Left lobe of liver (tissue), 2 donors: Measurements from ENCODE around the gene PICK1. TPM values are rescaled to one million over a fixed set of nuclear protein-coding genes. Genes with fewer than 3 reads are reported as not detected.
"Not testable (repeated sequence)": the region's sequence is repeated elsewhere in the genome, so short reads cannot be mapped to it uniquely, and the experiment has no call there.

Source experiments
- ATAC-seq: fragments of 200-7000 bp; cut with Tn5 transposase; one replicate; pipeline ENCODE4 v1.9.1; 2020; ENCODE audit warnings: mild to moderate bottlenecking, moderate library complexity
- DNase-seq: peaks from one replicate; pipeline ENCODE4 v3.0.0-alpha.2; 2020; ENCODE audit warnings: low spot score
- total RNA-seq: library from RNA; stranded (reverse); gene quantifications from one replicate; pipeline ENCODE4 v1.2.1, GENCODE V29; 2021
- donor health status: DM: no; HTN: no; CAD: no; lungs with moderate emphysema.
- donor health status: DM: no; HTN: yes; CAD: no.

Gene PICK1
- total RNA-seq, 1 donor from 2014 or later, result 16.8 TPM

DNA sequence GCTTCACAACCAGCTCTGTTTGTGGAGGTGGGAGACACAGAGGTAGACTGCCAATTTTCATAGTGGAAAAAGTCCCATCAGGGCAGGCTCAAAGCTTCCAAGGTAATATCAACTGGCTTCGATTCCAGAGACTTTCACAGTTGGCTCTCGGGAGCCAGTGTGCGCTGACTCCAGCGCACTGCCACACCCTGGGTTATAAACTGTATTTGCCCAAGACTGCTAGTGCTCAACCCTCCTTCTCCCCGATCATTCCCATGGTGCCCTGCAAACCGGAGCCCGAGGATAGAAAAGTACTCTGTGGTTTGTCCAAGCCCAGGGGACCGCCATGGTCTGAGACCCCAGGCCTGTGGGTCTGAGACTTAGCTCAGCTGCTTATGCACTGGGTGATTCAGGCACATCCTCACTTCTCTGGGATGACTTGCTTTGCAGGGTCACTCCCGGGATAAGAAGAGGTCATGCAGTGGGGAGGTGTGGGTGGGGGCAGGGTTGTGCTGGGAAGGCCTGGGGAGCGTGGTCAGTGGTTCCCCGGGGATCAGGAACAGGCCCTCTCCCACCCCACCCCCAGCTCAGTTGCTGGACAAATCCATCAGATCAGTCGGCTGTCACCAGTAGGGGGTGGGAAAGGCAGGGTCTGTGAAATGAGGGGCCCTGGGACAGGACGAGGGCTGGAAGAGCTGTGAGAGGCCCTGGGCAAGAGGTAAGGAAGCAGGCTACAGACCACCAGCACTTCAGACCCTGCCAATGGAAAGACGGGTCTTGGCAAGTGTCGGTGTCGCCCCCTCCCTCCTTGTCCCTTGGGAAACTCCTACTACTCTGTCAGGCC lies 26.7 kb upstream of the PICK1 start:
- DNase-seq (no peak), ATAC-seq (no peak)

GRCh38 chr22:38031491-38031890 lies 25.7 kb upstream of the PICK1 start:
- no peak for DNase-seq
- ATAC-seq, result no peak

GRCh38 chr22:38032681-38033521 lies 24.3 kb upstream of the PICK1 start:
- no peak for DNase-seq

DNA sequence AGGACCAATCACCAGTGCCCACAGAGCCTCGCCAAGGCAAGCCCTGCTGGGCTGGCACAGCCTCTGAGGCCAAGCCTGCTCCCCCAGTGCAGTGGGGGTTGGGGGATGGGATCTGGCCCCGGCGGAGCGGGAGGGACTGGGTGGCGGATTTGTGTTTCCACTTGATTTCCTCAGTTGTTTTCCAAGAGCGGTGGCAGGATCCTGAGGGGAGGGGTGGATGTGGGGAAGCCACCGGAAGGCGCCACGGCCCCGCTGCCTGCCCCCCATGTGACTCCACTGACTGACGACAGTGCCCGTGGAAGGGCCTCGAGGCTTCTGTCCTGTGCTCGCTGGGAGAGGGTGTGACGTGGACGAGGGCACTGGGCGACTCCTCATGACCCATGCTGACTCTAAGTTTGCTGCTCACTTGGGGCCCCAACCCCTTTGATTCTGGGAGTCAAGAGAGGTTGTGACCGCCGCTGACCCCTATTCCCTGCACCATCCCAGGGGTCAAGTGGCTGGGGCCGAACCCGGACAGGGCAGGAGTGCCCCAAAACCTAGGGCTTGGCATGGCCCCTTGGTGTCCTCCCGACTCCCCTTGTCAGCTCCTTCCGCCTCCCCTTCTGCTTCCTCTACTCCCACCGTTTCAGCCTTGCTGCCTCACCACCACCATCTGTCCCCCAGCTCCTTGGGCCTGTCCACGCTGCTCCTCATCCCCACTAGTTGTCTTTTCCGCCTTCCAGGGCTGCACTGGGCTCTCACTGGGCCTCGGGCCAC lies 23.5 kb upstream of the PICK1 start:
- DNase-seq (no peak), ATAC-seq (peak; percentile 24)

More at GRCh38 chr22:38032681-38033521, 24.3 kb upstream of the PICK1 start:
- peak; percentile 8 for ATAC-seq

DNA sequence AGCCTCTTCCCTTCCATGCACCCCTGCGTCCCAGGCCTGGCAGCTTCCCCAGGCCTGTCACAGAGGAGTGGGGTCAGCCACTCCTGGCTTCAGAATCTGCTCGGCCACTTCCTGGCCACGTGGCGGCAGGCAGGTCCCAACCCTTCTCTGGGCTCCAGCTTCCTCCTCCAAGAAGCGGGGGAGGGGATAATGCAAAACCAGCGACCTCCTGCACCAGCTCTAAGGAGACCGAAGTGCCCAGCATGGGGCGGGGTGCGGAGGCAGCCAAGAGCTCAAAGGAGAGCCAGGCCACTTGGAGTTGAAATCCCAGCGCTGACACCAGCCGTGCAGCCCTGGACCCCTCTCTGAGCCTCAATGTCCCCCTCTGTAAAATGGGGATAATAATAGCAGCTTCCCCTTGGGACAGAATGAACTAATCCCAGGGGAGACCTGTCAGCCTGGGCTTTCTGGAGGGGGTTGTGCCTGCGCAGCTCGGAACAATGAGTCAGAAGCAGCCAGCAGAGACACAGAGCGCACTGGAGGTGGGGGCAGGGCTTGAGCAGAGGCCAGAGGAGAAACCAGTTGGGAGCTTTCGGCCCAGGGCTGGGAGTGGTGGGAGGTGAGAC lies 22.8 kb upstream of the PICK1 start:
- peak; percentile 61 for DNase-seq

DNA sequence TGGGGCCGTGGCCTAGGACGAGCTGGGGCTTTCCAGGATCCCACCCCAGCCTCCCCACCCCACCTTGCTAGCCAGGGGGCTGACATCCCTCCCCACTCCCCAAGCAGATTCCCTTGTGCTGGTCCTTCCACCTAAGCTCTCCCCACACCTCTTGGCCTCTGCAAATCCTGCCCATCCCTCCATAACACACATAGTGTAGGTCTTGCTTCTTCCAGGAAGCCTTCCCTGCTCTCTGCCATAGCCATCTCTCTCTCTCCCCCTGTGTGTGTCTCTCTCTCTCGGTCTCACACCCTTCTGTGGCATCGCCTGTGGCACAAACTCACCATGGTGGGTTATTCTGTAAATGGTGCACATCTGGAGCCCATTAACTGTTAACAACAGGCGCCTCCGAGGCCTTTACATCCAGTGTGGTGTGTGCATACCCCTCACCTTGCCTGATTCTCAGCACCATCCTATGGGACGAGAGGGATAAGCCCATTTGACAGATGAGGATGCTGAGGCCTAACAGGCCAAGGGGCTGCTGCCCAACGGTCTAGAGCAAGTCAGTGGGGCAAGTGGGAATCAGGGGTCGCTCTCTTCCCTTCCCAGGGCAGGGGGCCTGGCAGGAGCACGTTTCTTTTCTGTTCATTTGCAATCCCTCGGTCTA lies 22.2 kb upstream of the PICK1 start:
- ATAC-seq (no peak), DNase-seq (no peak)

More for the DNA sequence above, 22.8 kb upstream of the PICK1 start:
- ATAC-seq, result peak; percentile 71

DNA sequence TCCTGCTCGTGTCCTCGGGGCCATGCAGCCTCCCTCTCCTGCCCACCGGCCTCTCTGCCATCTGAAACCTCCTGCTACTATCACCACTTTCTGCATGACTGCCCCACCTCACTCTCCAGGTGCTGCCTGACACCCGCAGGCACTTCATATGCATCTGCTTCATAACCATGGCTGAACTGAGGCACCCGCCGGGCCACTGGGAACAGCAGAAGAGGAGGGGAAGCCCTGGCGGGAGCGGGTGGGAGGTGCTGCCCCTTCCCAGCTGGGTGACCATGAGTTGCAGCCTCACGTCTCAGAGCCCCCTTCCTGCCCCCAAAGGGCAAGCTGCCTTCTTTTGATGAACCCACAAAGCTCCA lies 21.7 kb upstream of the PICK1 start:
- DNase-seq, result no peak

GRCh38 chr22:38036392-38037062 lies 20.7 kb upstream of the PICK1 start:
- no peak for DNase-seq
- no peak for ATAC-seq

More for the DNA sequence above, 21.7 kb upstream of the PICK1 start:
- no peak for ATAC-seq

GRCh38 chr22:38037367-38038150 lies 19.6 kb upstream of the PICK1 start:
- not testable (repeated sequence) for ATAC-seq, DNase-seq

- ATAC-seq (no peak), DNase-seq (no peak)
Observed at GRCh38 chr22:38038426-38038825, 18.8 kb upstream of the PICK1 start.

DNA sequence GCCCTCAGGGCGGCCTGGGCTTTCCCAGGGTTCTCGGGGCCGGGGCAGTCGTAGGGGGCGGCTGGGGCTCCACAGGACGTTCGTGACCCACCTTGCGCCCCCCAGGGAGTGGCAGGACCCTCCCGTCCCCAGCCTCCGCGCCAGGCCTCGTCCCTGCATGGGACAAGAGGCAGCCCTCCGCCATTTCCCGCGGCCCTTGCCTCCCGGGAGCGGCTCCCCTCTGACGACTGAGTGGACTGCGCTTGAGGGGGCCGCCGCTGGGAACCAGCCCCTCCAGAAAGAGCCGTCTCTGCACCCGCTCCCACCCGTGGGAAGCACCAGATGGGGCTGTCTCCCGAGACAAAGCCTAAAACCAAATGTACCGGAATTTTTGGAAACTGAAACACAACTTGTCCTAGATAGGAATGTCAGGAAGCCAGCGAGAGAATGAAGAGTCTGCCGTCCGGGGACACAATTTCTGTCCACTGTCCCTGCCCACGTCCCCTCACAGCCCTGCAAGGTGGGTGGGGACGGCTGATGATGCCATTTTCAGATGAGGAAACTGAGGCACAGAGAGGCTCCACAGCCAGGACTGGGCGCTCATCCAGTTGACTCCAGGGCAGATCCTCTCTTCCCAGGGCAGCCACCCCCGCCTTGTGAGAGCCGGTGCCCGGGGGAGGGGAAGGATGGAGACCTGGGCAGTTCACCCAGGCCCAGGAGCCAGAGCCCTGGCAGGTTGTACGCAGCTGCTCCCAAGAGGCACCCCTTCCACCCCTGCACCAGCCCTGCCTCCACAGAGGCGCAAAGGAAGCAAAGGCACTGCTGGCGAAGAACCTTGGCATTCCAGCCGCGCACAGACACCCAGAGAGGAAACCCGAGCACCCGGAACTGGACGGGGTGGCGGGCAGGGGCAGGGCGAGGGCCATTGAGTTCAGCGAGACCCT lies 18.1 kb upstream of the PICK1 start:
- ATAC-seq, result no peak
- no peak for DNase-seq

DNA sequence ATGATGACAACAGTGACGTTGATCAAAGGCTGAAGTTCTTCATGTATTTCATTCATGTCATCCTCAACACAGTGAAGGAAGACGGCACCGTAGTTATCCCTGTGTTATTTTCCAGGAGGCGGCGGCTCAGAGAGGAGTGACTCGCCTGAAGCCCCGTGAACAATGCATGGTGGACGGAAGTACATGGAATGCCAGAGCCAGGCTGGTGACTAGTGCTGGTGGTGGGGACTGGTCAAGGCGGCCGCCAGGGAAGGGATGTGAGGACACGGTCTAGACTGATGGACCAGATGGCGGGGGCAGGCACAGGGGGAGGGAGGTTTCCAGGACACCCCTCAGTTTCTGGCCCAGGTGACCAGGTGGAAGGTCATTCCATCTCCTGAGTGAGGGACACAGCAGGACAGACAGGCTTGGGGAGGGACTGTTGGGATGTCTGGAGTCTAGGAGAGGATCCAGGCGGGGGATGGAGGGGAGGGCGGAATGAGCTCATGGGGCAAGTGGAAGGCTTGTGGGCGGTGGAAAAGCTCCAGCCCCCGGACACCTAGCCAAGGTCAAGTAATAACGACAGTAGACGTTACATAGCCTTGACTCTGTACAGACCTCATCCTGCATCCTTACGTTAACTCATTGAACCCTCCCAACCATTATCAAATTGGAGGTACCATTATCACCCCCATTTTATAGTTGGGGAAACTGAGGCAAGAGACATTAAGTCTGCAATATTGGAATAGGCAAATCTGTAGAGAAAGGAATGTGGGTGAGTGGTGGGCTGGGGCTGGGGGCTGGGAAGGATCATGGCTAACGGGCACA lies 16.0 kb upstream of the PICK1 start:
- DNase-seq, result no peak
- no peak for ATAC-seq

- DNase-seq (no peak), ATAC-seq (peak; percentile 43)
Observed at GRCh38 chr22:38041760-38042487, 15.3 kb upstream of the PICK1 start.

DNA sequence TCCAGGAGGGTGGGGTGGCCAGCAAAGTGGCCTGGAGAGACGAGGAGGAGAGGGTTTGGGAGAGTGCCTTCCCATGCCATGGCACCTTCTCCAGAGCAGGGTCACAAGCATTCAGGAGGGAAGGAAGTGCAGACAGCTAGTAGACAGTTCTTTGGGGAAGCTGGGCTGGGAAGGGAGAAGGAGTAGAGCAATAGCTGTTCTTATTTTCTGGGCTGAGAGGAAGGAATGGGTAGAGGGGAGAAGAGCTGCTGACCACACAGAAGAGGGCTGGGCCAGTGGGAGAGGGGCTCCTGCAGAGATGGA lies 14.8 kb upstream of the PICK1 start:
- no peak for DNase-seq
- no peak for ATAC-seq

DNA sequence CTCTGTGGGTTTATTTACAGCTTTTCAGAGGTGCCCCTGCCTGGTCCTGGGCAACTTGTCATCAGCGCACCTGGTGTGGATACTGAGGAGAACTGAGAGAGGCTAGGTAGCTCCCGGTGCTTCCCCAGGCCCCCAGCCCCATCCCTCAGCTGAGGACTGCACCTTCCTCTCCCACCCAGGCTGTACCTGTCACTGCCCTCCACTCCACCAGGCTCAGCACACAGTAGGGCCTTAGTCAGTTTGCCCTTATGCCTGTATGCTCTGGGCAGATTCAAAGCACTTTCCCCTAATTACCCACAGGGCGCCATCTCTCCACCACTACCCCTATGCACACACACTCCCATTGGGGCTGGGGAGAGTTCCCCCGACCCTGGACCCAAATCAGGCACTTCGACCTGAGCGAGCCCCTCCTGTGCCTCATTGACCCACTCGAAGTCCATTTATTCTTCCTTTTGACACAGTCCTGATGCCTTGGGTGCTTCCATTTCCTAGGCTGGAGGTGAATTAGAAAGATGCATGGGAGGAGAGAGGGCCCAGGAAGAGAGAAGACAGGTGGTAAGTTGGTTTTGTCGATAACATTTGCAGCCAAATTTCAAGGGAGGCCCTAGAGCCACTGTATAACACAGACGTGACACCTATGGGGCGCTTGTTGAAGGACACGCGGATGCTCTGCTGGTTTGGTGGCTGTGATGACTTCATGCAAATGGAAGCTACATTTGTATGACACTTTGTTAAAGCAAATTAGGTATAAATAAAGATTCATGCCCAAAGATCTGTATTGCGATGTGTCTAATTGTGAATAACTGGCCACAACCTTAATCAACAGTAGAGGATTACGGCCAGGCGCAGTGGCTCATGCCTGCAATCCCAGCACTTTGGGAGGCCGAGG lies 13.8 kb upstream of the PICK1 start:
- no peak for DNase-seq
- no peak for ATAC-seq
